ENCODE results near the gene FAM149B1. TPM values are rescaled to one million over a fixed set of nuclear protein-coding genes. Genes with fewer than 3 reads are reported as not detected.
"Not testable (repeated sequence)": the region's sequence is repeated elsewhere in the genome, so short reads cannot be mapped to it uniquely, and the experiment has no call there.

FAM149B1 gene
- total RNA-seq, 1 donor = 28.5 TPM

GRCh38 chr10:73248259-73248724 lies 80.4 kb downstream of the FAM149B1 start:
- no peak for DNase-seq (ENCODE audit: low read depth)
- no peak overlapping the region for H3K4me3 ChIP-seq (ENCODE audit: low read depth, low read length)
- no peak for TF ChIP-seq CTCF (IDR thresholded peaks at IDR 0.05; ENCODE audit: insufficient read depth, low read depth, low read length)

- TF ChIP-seq CTCF (IDR thresholded peaks at IDR 0.05; ENCODE audit: insufficient read depth, low read depth, low read length) = no peak
- peak; percentile 34 for DNase-seq (ENCODE audit: low read depth)
- H3K4me3 ChIP-seq (ENCODE audit: low read depth, low read length) = peak overlapping the region; percentile 93
Observed at GRCh38 chr10:73251683-73252444, 83.9 kb downstream of the FAM149B1 start.

- peak within 1 kb of the TSS; percentile 93 for H3K4me3 ChIP-seq (ENCODE audit: low read depth, low read length)
- no peak for TF ChIP-seq CTCF (IDR thresholded peaks at IDR 0.05; ENCODE audit: insufficient read depth, low read depth, low read length)
- peak; percentile 98 for DNase-seq (ENCODE audit: low read depth)
Observed at GRCh38 chr10:73252445-73253224, 84.7 kb downstream of the FAM149B1 start, which contains the start of gene MRPS16. Gene MRPS16 (minus strand): TSS chr10:73252644. CDS start chr10:73252482, 162 bp downstream.

- peak overlapping the region; percentile 93 for H3K4me3 ChIP-seq (ENCODE audit: low read depth, low read length)
- DNase-seq (ENCODE audit: low read depth) = no peak
- TF ChIP-seq CTCF (IDR thresholded peaks at IDR 0.05; ENCODE audit: insufficient read depth, low read depth, low read length) = no peak
Observed at GRCh38 chr10:73253225-73253555, 85.3 kb downstream of the FAM149B1 start.

GRCh38 chr10:73258612-73259011 lies 90.7 kb downstream of the FAM149B1 start:
- not testable (repeated sequence) for DNase-seq (ENCODE audit: low read depth); H3K4me3 ChIP-seq (ENCODE audit: low read depth, low read length)

GRCh38 chr10:73261362-73261995 lies 93.6 kb downstream of the FAM149B1 start:
- TF ChIP-seq CTCF (IDR thresholded peaks at IDR 0.05; ENCODE audit: insufficient read depth, low read depth, low read length) = no peak

More at GRCh38 chr10:73261362-73261995, 93.6 kb downstream of the FAM149B1 start:
- H3K4me3 ChIP-seq (ENCODE audit: low read depth, low read length) = no peak overlapping the region
- no peak for DNase-seq (ENCODE audit: low read depth)
